ENCODE measurements around the gene AGT.
A peak's percentile ranks its signal among the peaks of the same experiment; 100 is the strongest.

Gene AGT

GRCh38 chr1:230750986-230751625 lies 37.2 kb upstream of the AGT start:
- Histone ChIP-seq H3K4me3 (replicated peaks; ENCODE audit: low read depth, low read length) (no peak overlapping the region), H3K27me3 (replicated peaks; ENCODE audit: control insufficient read depth, insufficient read depth, low read length) (no peaks in the 10 kb centered on the region), H3K36me3 (ENCODE audit: control insufficient read depth, insufficient read depth, low read length) (no peaks in the 10 kb centered on the region)
- no peak for DNase-seq (ENCODE audit: extremely low read depth, insufficient read length)
- TF ChIP-seq, protein P1, sequence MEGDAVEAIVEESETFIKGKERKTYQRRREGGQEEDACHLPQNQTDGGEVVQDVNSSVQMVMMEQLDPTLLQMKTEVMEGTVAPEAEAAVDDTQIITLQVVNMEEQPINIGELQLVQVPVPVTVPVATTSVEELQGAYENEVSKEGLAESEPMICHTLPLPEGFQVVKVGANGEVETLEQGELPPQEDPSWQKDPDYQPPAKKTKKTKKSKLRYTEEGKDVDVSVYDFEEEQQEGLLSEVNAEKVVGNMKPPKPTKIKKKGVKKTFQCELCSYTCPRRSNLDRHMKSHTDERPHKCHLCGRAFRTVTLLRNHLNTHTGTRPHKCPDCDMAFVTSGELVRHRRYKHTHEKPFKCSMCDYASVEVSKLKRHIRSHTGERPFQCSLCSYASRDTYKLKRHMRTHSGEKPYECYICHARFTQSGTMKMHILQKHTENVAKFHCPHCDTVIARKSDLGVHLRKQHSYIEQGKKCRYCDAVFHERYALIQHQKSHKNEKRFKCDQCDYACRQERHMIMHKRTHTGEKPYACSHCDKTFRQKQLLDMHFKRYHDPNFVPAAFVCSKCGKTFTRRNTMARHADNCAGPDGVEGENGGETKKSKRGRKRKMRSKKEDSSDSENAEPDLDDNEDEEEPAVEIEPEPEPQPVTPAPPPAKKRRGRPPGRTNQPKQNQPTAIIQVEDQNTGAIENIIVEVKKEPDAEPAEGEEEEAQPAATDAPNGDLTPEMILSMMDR (IDR thresholded peaks at IDR 0.05; ENCODE audit: insufficient read depth, low read length, poor library complexity, severe bottlenecking): no peak

DNA sequence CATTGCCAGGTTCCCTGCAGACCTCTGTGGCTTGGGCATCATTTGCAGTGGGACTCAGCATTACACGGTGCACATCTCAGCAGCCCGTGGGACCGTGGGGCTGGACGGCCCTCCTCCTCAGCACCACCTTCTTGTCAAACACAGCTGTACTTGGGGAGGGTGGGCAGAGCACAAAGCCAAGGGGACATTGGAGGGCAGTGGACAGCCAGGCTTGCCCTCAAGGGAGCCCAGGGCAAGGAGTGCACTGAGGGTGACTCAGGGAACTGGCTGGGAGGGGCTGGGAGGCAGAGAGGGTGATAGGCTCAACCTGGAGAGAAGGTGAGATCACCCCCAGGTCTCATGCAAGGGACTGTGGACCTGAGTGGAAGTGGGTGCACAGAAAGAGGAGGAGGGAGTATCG lies 36.7 kb upstream of the AGT start:
- Histone ChIP-seq H3K36me3 (ENCODE audit: control insufficient read depth, insufficient read depth, low read length) (no peaks in the 10 kb centered on the region), H3K4me3 (replicated peaks; ENCODE audit: low read depth, low read length) (no peak overlapping the region), H3K27me3 (replicated peaks; ENCODE audit: control insufficient read depth, insufficient read depth, low read length) (no peaks in the 10 kb centered on the region)
- DNase-seq (ENCODE audit: extremely low read depth, insufficient read length): no peak
- TF ChIP-seq, protein P1 (IDR thresholded peaks at IDR 0.05; ENCODE audit: insufficient read depth, low read length, poor library complexity, severe bottlenecking): no peak

DNA sequence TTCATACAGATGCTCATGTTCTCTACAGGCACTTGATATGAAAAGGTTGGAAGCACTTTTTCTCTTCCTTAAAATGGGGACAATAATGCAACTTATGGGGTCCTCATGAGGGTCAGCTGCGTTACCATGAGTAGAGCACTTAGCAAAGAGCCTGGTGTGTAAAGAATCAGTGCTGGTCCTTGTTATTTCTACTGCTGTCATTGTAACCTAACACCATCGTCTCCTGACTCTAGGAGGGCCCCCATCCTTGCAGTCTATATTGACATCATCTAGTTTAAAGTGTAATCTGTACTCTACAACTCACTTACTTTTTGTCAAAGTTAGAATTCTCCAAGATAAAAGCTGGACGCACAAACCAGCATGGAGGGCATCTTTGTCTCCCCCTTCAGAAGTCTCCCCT lies 35.7 kb upstream of the AGT start:
- no peak for DNase-seq (ENCODE audit: extremely low read depth, insufficient read length)
- no peaks in the 10 kb centered on the region for H3K36me3 ChIP-seq (ENCODE audit: control insufficient read depth, insufficient read depth, low read length)
- TF ChIP-seq, protein P1 (IDR thresholded peaks at IDR 0.05; ENCODE audit: insufficient read depth, low read length, poor library complexity, severe bottlenecking): no peak
- H3K27me3 ChIP-seq (replicated peaks; ENCODE audit: control insufficient read depth, insufficient read depth, low read length): no peaks in the 10 kb centered on the region
- H3K4me3 ChIP-seq (replicated peaks; ENCODE audit: low read depth, low read length): no peak overlapping the region

DNA sequence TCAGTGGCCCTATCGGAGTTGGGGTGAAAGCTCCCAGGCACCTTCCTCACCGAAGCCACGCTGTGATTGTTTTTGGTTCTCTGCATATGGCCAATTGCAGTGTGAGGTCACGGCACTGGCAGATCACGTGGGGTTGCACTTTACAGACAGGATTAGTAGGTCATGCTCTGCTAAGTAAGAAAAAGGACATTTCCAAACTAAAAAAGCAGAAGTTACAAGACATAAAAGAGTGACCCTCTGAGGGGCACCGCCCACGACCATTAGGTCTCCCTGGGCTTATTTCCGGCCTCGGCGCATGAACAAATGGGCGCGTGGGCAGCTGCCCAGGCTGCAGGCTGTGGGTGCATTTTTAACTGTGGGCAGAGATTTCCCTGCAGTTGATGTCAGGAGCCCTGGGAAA lies 35.2 kb upstream of the AGT start:
- Histone ChIP-seq H3K27me3 (replicated peaks; ENCODE audit: control insufficient read depth, insufficient read depth, low read length) (no peaks in the 10 kb centered on the region), H3K36me3 (ENCODE audit: control insufficient read depth, insufficient read depth, low read length) (no peaks in the 10 kb centered on the region), H3K4me3 (replicated peaks; ENCODE audit: low read depth, low read length) (no peak overlapping the region)
- TF ChIP-seq, protein P1 (IDR thresholded peaks at IDR 0.05; ENCODE audit: insufficient read depth, low read length, poor library complexity, severe bottlenecking): no peak
- peak; percentile 30 for DNase-seq (ENCODE audit: extremely low read depth, insufficient read length)

- Histone ChIP-seq H3K36me3 (ENCODE audit: control insufficient read depth, insufficient read depth, low read length) (no peaks in the 10 kb centered on the region), H3K4me3 (replicated peaks; ENCODE audit: low read depth, low read length) (no peak overlapping the region), H3K27me3 (replicated peaks; ENCODE audit: control insufficient read depth, insufficient read depth, low read length) (no peaks in the 10 kb centered on the region)
- TF ChIP-seq, protein P1 (IDR thresholded peaks at IDR 0.05; ENCODE audit: insufficient read depth, low read length, poor library complexity, severe bottlenecking): no peak
- DNase-seq (ENCODE audit: extremely low read depth, insufficient read length): no peak
Observed at GRCh38 chr1:230747890-230748800, 34.2 kb upstream of the AGT start.
